HG03457 (cell line): ENCODE measurements around the gene PSMD7.

Experiments used
- ATAC-seq: cut with Tn5 transposase; IDR thresholded peaks from one replicate; pipeline ENCODE4 v1.9.1; 2021; ENCODE audit warnings: moderate number of reproducible peaks; ENCODE audit not compliant: unreplicated experiment

Gene PSMD7

GRCh38 chr16:74296432-74297144, at the start of gene PSMD7:
TSS of gene PSMD7 (plus strand) at chr16:74296814. CDS start at chr16:74296915, 101 bp downstream.
- peak; percentile 91 for ATAC-seq

GRCh38 chr16:74249254-74249653, 47.4 kb upstream of the PSMD7 start:
- no peak for ATAC-seq

- no peak for ATAC-seq
These were observed 46.8 kb upstream of the PSMD7 start for GRCh38 chr16:74249846-74250245.

DNA sequence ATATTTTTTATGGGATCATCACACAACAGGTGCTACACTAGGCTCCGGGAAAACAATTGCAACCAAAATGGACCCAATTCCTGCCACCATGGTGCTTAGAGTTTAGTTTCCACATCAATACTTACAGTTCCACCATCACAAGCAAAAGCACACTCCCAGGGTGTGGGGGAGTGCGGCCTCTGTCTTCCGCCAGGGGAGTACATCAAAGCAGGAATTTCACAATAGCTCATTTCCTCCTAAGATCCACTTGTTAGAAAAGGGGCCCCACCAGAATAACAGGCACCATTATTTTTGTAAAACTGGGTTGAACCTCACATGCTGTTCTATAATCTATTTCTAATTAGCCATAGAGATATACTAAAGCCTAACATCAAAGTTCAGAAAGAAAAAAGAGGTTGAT, 44.3 kb upstream of the PSMD7 start:
- no peak for ATAC-seq

DNA sequence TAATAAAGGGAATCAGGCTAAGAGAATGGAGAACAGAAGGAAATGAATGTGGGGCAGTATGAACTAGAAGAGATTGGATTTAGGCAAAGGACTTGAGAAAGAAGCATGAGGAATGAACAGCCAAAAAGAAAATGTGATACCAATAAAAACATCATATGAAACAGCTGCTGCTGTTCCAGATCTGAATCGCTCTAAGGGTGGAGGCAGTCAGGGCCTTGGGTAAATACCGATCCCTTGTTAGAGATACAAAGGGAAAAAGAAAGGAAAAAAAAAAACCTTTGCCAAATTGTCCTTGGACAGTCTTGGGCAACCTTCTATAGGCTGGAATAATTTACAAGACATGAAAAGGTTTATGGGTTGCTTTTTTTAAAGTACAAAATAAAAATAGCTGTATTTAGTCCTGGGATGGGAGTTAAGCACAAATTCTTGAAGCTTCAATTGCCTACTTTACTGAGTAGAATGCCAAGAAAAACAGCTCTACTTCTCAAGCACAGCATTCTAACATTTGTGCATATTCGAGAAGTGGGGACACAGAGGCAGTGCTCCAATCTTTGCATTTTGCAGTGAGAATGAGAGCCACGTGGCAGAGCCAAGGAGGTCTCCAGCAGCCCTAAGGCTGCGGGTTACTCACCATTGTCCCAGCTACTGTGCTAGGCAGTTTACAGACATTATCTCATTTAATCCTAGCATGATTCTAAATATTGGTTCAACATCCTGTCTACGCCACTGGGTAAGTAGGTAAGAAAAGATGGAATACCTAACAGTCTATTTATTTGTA, 43.3 kb upstream of the PSMD7 start:
- no peak for ATAC-seq

GRCh38 chr16:74257061-74257460, 39.6 kb upstream of the PSMD7 start:
- no peak for ATAC-seq

- ATAC-seq = no peak
These were observed 35.5 kb upstream of the PSMD7 start for GRCh38 chr16:74261068-74261467.

- ATAC-seq = no peak
These were observed 31.8 kb upstream of the PSMD7 start for GRCh38 chr16:74264811-74265210.

- ATAC-seq = no peak
These were observed 28.2 kb upstream of the PSMD7 start for GRCh38 chr16:74268372-74268782.

- no peak for ATAC-seq
These were observed 24.7 kb upstream of the PSMD7 start for GRCh38 chr16:74271872-74272271.

- ATAC-seq = no peak
These were observed 21.5 kb upstream of the PSMD7 start for GRCh38 chr16:74275031-74275636.

DNA sequence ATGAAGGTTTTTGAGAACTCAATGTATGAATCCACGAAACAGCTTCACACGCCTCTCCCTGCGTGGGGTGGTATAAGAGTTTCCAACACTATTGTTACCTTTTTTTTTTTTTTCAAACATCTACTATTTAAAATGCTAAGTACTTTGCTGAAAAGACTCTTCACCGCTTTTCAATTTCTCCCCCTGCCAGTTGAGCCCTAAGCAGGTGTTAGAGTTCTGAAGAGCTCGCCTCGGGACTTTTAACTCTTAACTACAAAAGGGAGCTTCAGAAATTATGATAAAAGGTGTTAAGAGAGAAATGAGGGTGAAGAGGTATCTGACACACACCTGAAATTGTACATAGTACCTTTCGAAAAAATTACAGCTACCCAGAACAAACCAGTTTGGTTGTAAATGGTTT, 20.9 kb upstream of the PSMD7 start:
- no peak for ATAC-seq

GRCh38 chr16:74277974-74278373, 18.6 kb upstream of the PSMD7 start:
- no peak for ATAC-seq

DNA sequence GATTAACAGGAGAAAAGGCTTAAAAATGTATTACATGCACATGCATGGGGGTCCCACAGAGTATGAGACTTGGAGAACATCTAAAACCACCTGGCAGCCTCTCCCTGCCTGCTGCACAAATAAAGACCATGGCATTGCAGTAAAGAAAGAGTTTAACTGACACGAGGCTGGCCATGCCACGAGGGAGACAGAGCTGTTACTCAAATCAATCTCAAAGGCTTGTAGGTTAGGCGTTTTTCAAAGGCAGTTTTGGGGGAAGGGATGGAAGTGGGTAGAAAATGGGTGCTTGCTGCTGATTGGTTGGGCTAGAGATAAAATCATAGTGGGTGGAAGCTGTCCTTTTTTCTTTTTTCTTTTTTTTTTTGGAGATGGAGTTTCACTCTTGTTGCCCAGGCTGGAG, 17.3 kb upstream of the PSMD7 start:
- no peak for ATAC-seq

GRCh38 chr16:74279805-74280204, 16.8 kb upstream of the PSMD7 start:
- ATAC-seq = no peak

DNA sequence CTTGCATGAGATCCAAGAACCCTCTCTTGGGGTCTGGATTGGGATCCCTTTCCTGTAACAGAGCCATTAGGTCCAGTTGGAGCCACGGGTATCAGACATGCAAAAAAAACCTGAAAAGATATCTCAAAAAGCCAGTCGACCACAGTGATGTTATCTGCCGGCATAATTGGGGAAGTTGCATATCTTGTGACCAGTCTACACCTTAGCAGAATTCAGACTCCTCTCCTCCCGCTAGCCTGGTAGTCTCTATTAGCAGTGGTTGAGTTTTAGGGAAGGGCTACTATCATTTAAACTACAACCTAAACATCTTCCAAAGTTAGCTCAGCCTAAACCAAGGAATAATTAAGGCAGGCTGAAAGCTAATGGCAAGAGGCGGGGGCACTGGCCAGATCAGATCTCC, 16.2 kb upstream of the PSMD7 start:
- ATAC-seq = no peak

DNA sequence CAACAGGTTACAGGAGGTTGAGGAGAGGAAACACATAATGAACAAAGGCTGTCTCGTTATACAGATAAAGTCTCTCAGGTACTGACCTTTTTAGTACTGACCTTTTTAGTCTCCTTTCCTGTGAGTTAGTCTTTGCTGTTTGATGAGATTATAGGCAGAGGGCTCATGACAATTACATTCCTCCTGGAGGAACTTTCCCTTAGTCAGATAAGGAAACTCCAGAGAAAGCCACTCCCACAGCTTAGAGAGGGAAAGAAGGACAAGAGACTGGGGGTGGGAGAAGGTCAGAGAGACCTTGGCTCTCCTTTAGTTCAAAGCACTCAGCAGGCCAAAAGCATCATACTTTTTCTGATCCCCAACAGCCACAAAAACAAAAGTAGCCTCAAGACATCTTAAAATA, 15.3 kb upstream of the PSMD7 start:
- ATAC-seq = no peak

GRCh38 chr16:74283716-74284115, 12.9 kb upstream of the PSMD7 start:
- ATAC-seq = no peak

- ATAC-seq = no peak
These were observed 8.5 kb upstream of the PSMD7 start for GRCh38 chr16:74288065-74288464.

DNA sequence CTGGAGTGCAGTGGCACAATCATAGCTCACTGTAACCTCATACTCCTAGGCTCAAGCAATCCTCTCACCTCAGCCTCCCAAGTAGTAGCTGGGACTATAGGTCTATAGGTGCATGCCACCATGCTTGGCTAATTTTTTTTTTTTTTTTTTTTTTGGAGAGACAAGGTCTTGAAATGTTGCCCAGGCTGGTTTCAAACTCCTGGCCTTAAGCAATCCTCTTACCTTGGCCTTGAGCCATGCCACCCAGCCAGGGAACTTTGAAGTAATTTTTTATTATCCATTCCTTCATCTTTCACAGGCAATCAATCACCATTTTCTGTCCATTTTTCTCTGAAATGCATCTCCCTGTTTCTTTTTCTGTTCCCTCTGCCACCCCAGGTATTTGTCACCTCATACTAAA, 6.3 kb upstream of the PSMD7 start:
- no peak for ATAC-seq

DNA sequence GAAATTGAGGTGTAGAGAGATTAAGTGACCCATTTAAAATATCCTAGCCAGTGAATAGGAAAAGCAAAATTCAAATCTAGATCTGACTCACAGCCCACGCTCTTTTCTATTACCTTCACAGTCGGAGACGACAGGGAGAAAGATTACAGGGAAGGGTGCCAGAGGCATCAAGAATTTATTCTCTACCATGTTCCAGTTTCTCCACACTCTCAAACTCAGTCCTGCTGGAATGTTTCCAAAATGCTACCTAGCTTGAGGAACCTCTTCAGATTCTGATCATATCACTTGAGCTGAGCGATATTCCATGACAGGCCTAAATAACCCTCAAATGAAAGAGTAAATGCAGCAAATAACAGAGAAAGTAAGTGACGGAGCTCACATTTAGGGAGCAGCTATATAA, 5.4 kb upstream of the PSMD7 start:
- no peak for ATAC-seq

- no peak for ATAC-seq
These were observed 4.9 kb upstream of the PSMD7 start for GRCh38 chr16:74291577-74292208.
